22Rv1 (cell line): ENCODE results near the gene ARMC2.

Experiments
- H3K27ac ChIP-seq: fragments of 450-650 bp; 2 replicates; pipeline ENCODE4 v1.5.1; 2017
- CTCF ChIP-seq: fragments of 450-650 bp; IDR thresholded peaks from 2 replicates; pipeline ENCODE4 v1.5.1; 2017; ENCODE audit warnings: mild to moderate bottlenecking
- ZFX ChIP-seq: fragments of 450-650 bp; IDR thresholded peaks from 2 replicates; pipeline ENCODE4 v1.6.1; 2017; ENCODE audit warnings: antibody characterized with exemption, borderline replicate concordance

The ARMC2 gene

GRCh38 chr6:108832738-108833137, 15.5 kb upstream of the ARMC2 start:
- no peak for TF ChIP-seq ZFX
- no peak for TF ChIP-seq CTCF
- H3K27ac ChIP-seq: no peak overlapping the region

- H3K27ac ChIP-seq: no peak overlapping the region
- TF ChIP-seq ZFX: no peak
- peak; percentile 95 for TF ChIP-seq CTCF
Measured at GRCh38 chr6:108835218-108835850, 12.9 kb upstream of the ARMC2 start.

- TF ChIP-seq CTCF (no peak), ZFX (no peak)
- H3K27ac ChIP-seq: no peak overlapping the region
Measured at GRCh38 chr6:108836061-108836460, 12.2 kb upstream of the ARMC2 start.

- no peak for TF ChIP-seq CTCF
- TF ChIP-seq ZFX: no peak
- H3K27ac ChIP-seq: no peak overlapping the region
Measured at GRCh38 chr6:108837236-108837971, 10.8 kb upstream of the ARMC2 start.

- no peak overlapping the region for H3K27ac ChIP-seq
- no peak for TF ChIP-seq ZFX
- no peak for TF ChIP-seq CTCF
Measured at GRCh38 chr6:108838101-108838717, 10.0 kb upstream of the ARMC2 start.

GRCh38 chr6:108839083-108839642, 9.1 kb upstream of the ARMC2 start:
- H3K27ac ChIP-seq: no peak overlapping the region
- TF ChIP-seq ZFX (no peak), CTCF (no peak)
